Endodermal cell (in vitro differentiated cells): ENCODE results near the gene ZFP28. TPM values are rescaled to one million over a fixed set of nuclear protein-coding genes. Genes with fewer than 3 reads are reported as not detected.

Experiments
- DNase-seq: peaks from one replicate; pipeline ENCODE4 v3.0.0-alpha.2; 2017
- H3K27ac ChIP-seq: 2 replicates; pipeline ENCODE4 v1.5.1; 2013; ENCODE audit warnings: mild to moderate bottlenecking, low read depth, low read length, moderate library complexity
- H3K27me3 ChIP-seq: 2 replicates; pipeline ENCODE4 v1.6.1; 2013; ENCODE audit warnings: mild to moderate bottlenecking, low read length, moderate library complexity; ENCODE audit not compliant: insufficient read depth, control insufficient read depth, poor library complexity, severe bottlenecking
- H3K36me3 ChIP-seq: 2 replicates; pipeline ENCODE4 v1.7.0; 2013; ENCODE audit warnings: mild to moderate bottlenecking, low read length, moderate library complexity; ENCODE audit not compliant: control insufficient read depth, insufficient read depth
- H3K4me1 ChIP-seq: one replicate; pipeline ENCODE4 v1.7.0; 2013; ENCODE audit warnings: low read length; ENCODE audit not compliant: control insufficient read depth, insufficient read depth
- H3K4me3 ChIP-seq: 2 replicates; pipeline ENCODE4 v1.5.1; 2013; ENCODE audit warnings: mild to moderate bottlenecking, low read length, moderate library complexity
- H3K9ac ChIP-seq: 2 replicates; pipeline ENCODE4 v1.6.1; 2013; ENCODE audit warnings: mild to moderate bottlenecking, low read length, moderate library complexity; ENCODE audit not compliant: poor library complexity, severe bottlenecking; ENCODE audit errors: extremely low read depth
- H3K9me3 ChIP-seq: 2 replicates; pipeline ENCODE4 v1.6.1; 2013; ENCODE audit warnings: mild to moderate bottlenecking, low read length, moderate library complexity; ENCODE audit not compliant: control insufficient read depth
- H3K27ac Mint-ChIP-seq: 2 replicates; pipeline ENCODE4 v1.8.0; 2020; ENCODE audit warnings: mixed read lengths
- H3K27me3 Mint-ChIP-seq: 2 replicates; pipeline ENCODE4 v1.8.0; 2021; ENCODE audit warnings: mild to moderate bottlenecking, mixed read lengths; ENCODE audit not compliant: insufficient read depth
- H3K36me3 Mint-ChIP-seq: 2 replicates; pipeline ENCODE4 v1.8.0; 2020; ENCODE audit warnings: low read depth, mixed read lengths
- H3K4me1 Mint-ChIP-seq: 2 replicates; pipeline ENCODE4 v1.8.0; 2020; ENCODE audit warnings: mixed read lengths
- H3K4me3 Mint-ChIP-seq: 2 replicates; pipeline ENCODE4 v1.8.0; 2020; ENCODE audit warnings: mild to moderate bottlenecking, moderate library complexity, mixed read lengths
- H3K9me3 Mint-ChIP-seq: 2 replicates; pipeline ENCODE4 v1.8.0; 2020; ENCODE audit warnings: mild to moderate bottlenecking, mixed read lengths
- WGBS, 2 experiments: methylation state at CpG; one replicate each; pipeline versions ENCODE4 v1.1.5 to v1.1.7; 2013; ENCODE audit warnings: missing lambda C conversion rate in 2 of 2, mixed read lengths in 1 of 2; ENCODE audit not compliant: insufficient coverage in 1 of 2, insufficient read length in 1 of 2; 5-methylcytosine and 5-hydroxymethylcytosine counted together
- total RNA-seq, 2 donors: library from RNA; stranded (reverse); fragmentation: NEBNext Ultra II Directional in 1 of 2; extraction: Animal tissue kit (Norgen Biotek cat#: 25700) in 1 of 2; gene quantifications; 2 replicates in 1 of 2; 3 replicates in 1 of 2; pipeline ENCODE4 v1.2.1, GENCODE V29; 2021
- TF ChIP-seq, protein P1 (sequence below): fragments of 200-600 bp; sonication (generic); conservative IDR thresholded peaks from 2 replicates; pipeline ENCODE4 v1.5.0; 2021; ENCODE audit warnings: antibody characterized with exemption, mild to moderate bottlenecking

The ZFP28 gene
- total RNA-seq, 2 donors from 2014 or later: 4.8 to 6.8 TPM

DNA sequence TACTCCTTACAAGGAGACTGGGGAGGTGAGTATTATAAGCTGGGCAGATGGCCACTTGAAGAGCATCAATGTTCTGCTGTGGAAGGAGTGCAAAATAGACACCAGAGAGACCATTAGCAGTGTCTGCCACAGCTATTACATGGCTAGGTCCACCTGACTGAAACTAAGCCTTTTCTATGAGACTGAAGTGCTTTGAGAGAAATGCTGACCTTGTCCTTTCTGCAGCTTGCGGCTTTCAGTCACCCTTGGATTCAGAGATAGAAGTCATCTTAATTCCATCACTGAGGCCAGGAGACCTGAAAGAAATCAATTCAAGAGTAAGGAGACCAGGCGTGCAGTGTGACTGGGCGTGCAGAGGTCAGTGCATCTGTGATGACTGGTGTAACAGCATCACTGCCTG lies 1.3 kb upstream of the ZFP28 start:
- 93 to 97% methylated on average over 3 of the region's 3 CpGs for WGBS, 2 experiments
- Histone ChIP-seq H3K27ac (no peak overlapping the region), H3K27me3 (no peaks in the 10 kb centered on the region), H3K4me3 (peak overlapping the region; percentile 82), H3K36me3 (peaks cover 15% of the 10 kb centered on the region), H3K9ac (no peak overlapping the region), H3K4me1 (no peaks in the 10 kb centered on the region), H3K9me3 (peaks cover 80% of the 10 kb centered on the region)
- no peak overlapping the region for H3K27ac Mint-ChIP-seq
- peaks cover 66% of the 10 kb centered on the region for H3K9me3 Mint-ChIP-seq
- peaks cover 24% of the 10 kb centered on the region for H3K36me3 Mint-ChIP-seq
- DNase-seq: no peak
- H3K27me3 Mint-ChIP-seq: peaks cover 2% of the 10 kb centered on the region
- peak overlapping the region; percentile 80 for H3K4me3 Mint-ChIP-seq
- TF ChIP-seq, protein P1, sequence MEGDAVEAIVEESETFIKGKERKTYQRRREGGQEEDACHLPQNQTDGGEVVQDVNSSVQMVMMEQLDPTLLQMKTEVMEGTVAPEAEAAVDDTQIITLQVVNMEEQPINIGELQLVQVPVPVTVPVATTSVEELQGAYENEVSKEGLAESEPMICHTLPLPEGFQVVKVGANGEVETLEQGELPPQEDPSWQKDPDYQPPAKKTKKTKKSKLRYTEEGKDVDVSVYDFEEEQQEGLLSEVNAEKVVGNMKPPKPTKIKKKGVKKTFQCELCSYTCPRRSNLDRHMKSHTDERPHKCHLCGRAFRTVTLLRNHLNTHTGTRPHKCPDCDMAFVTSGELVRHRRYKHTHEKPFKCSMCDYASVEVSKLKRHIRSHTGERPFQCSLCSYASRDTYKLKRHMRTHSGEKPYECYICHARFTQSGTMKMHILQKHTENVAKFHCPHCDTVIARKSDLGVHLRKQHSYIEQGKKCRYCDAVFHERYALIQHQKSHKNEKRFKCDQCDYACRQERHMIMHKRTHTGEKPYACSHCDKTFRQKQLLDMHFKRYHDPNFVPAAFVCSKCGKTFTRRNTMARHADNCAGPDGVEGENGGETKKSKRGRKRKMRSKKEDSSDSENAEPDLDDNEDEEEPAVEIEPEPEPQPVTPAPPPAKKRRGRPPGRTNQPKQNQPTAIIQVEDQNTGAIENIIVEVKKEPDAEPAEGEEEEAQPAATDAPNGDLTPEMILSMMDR: no peak
- H3K4me1 Mint-ChIP-seq: peaks cover 6% of the 10 kb centered on the region

DNA sequence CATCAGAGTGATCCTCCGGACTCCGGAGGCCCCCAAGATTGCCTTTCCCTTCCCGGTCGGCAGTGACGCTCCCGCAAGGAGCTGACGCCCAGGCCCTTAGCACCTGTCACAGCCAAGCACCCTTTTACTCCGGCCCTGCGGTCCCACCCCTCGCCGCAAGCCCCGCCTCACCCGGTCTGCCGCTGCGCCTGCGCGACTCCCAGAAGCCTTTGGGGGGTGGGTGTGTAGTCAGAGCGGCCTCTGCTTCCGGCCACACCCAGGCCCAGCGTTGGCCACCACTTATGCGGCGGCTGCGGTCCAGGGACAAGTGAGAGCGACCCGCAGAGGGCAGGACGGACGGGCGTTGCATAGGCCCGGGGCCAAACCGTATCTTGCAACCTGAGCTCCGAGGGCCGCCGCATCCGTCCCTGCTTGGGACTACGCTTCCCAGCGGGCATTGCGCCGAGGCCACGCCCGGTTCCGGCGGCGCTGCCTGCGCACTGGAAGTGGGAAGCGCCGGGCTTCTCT lies 441 bp upstream of the ZFP28 start:
- peaks cover 28% of the 10 kb centered on the region for H3K36me3 Mint-ChIP-seq

DNA sequence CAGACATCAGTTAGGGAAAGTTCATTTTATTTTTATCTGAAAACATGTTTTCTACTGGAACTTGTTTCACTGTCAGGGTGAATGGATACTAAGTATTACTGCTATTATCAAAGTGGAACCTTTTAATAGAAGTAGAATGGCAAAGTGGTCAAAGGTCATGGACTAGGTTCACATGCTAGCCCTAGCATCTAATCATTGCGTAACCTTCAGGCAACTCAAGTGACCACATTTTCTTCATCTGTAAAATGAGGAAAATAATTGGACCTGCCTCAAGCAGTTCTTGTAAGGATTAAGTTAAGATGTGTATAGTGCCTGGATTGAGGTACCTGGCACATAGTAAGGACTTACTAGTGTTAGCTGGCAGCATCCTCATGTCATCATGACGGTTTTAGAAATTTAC lies 5.0 kb downstream of the ZFP28 start:
- Mint-ChIP-seq H3K9me3 (peaks cover 63% of the 10 kb centered on the region), H3K27ac (no peak overlapping the region), H3K36me3 (peaks cover 71% of the 10 kb centered on the region), H3K4me1 (peaks cover 6% of the 10 kb centered on the region), H3K27me3 (peaks cover 2% of the 10 kb centered on the region), H3K4me3 (no peak overlapping the region)
- DNase-seq: no peak
- 96 to 100% methylated on average over 2 of the region's 2 CpGs for WGBS, 2 experiments
- peaks cover 40% of the 10 kb centered on the region for H3K36me3 ChIP-seq
- no peaks in the 10 kb centered on the region for H3K4me1 ChIP-seq
- TF ChIP-seq, protein P1: no peak
- no peaks in the 10 kb centered on the region for H3K27me3 ChIP-seq
- peaks cover 86% of the 10 kb centered on the region for H3K9me3 ChIP-seq
- H3K9ac ChIP-seq: no peak overlapping the region
- no peak overlapping the region for H3K27ac ChIP-seq
- no peak overlapping the region for H3K4me3 ChIP-seq

More for the DNA sequence above, 441 bp upstream of the ZFP28 start:
- H3K4me3 Mint-ChIP-seq: peak overlapping the region; percentile 80
- H3K27me3 Mint-ChIP-seq: peaks cover 2% of the 10 kb centered on the region
- peak overlapping the region; percentile 89 for H3K27ac Mint-ChIP-seq
- H3K4me3 ChIP-seq: peak overlapping the region; percentile 82
- peak; percentile 97 for DNase-seq
- H3K36me3 ChIP-seq: peaks cover 15% of the 10 kb centered on the region
- peaks cover 78% of the 10 kb centered on the region for H3K9me3 ChIP-seq
- H3K9ac ChIP-seq: no peak overlapping the region
- no peaks in the 10 kb centered on the region for H3K27me3 ChIP-seq
- peaks cover 6% of the 10 kb centered on the region for H3K4me1 Mint-ChIP-seq
- peaks cover 61% of the 10 kb centered on the region for H3K9me3 Mint-ChIP-seq
- WGBS, 2 experiments: 1 to 3% methylated on average over 21 to 43 of the region's 46 CpGs
- TF ChIP-seq, protein P1: no peak
- H3K27ac ChIP-seq: peak overlapping the region; percentile 80
- no peaks in the 10 kb centered on the region for H3K4me1 ChIP-seq
